Dedifferentiated amniotic fluid mesenchymal stem cell (primary cell): ENCODE results near the gene SCN5A.

Source experiments
- DNase-seq: peaks from one replicate; pipeline ENCODE4 v3.0.0-alpha.2; 2016; ENCODE audit errors: extremely low spot score

SCN5A gene

DNA sequence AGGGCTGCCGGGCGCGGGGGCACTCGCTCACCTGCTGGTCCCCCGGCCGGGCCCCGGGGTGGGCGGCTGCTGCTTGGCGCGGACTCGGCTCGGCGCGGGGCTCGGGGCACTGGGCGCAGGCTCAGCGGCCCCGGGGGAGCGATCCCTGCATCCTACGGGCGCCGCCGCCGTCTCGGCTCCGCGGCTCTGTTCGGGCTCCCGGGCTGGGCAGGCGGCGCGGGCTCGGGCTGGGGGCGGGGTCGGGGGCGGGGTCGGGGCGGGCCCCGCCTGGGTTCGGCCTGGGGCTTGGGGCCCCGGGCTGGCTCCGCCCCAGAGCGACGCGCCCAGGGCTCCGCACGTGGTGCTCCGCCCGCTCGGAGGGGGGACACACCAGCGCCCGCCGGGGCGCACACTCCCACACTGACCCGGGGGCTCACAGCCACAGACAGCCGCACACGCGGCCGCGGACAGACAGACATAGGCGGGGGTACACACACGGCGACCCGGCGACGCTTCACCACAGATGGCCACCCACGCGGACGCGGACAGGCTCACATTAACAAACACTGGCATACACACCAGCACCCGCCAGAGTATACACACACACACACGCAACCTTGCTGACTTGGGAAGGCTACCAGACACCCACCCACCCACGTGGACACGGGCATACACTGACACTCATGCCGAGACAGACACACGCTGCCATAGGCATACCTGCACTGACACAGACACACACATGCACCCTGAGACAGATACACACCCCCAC, at the start of gene SCN5A:
Gene SCN5A, minus strand, starts transcription at position 188 of the 748 bp plus-strand sequence. CDS start 16,380 bp downstream, outside the sequence.
- DNase-seq, result no peak

- DNase-seq, result no peak
Measured at GRCh38 chr3:38698760-38699159, 49.3 kb upstream of the SCN5A start.

DNA sequence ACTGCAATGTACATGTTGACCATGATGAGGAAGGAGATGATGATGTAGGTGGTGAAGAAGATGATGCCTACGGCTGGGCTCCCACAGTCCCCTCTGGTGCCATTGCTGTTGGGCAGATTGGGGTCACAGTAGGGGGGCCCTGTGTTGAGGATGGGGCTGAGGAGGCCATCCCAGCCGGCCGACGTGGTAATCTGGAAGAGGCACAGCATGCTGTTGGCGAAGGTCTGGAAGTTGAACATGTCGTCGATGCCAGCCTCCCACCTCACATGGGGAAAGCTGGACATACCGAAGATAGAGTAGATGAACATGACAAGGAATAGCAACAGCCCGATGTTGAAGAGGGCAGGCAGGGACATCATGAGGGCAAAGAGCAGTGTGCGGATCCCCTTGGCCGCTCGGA, 48.6 kb upstream of the SCN5A start:
- DNase-seq, result no peak

DNA sequence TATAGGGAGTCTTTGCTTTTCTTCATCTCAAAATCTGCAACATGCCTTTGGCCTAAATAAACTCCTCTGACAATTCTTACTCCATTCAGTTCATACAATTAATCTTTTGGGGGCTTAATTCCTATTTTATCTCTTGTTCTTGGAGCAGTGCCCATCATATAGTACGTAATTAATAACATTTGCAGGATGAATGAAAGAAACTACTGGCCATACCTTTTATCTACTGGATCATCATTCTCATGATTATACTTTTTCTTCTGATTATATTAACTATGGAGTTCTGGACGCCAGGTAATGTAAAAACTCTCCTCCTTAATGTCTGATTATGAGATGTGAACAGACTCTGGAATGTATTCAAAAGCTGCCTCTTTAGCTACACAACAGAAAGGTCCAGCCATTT, 46.5 kb upstream of the SCN5A start:
- DNase-seq, result no peak

DNA sequence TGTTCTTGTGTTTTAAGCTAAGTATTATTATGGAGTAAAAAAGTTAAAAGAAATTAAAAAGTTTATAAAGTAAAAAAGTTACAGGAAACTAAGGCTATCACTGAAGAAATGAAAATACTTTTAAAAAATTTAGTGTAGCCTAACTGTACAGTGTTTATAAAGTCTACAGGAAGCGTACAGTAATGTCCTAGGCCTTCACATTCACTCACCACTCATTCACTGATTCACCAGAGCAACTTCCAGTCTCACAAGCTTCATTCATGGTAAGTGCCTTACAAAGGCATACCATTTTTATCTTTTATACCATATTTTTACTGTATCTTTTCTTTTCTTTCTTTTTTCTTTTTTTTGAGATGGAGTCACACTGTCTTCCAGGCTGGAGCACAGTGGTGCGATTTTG, 40.7 kb upstream of the SCN5A start:
- no peak for DNase-seq

DNA sequence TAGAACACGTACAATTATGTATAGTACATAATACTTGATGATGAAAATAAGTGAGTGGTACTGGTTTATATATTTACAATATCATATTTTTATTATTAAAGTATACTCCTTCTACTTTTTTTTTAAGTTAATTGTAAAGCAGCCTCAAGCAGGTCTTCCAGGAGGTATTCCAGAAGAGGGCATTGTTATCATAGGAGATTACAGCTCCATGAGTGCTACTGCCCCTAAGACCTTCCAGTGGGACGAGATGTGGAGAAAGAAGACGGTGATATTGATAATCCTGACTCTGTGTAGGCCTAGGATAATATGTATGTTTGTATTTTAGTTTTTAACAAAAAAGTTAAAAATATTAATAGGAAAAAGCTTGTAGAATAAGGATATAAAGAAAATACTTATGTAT, 40.3 kb upstream of the SCN5A start:
- DNase-seq, result no peak

GRCh38 chr3:38689346-38689745, 39.9 kb upstream of the SCN5A start:
- DNase-seq, result no peak

- DNase-seq, result no peak
Measured at GRCh38 chr3:38687321-38687720, 37.8 kb upstream of the SCN5A start.

- no peak for DNase-seq
Measured at GRCh38 chr3:38684546-38684945, 35.1 kb upstream of the SCN5A start.

- no peak for DNase-seq
Measured at GRCh38 chr3:38669668-38670067, 20.2 kb upstream of the SCN5A start.

DNA sequence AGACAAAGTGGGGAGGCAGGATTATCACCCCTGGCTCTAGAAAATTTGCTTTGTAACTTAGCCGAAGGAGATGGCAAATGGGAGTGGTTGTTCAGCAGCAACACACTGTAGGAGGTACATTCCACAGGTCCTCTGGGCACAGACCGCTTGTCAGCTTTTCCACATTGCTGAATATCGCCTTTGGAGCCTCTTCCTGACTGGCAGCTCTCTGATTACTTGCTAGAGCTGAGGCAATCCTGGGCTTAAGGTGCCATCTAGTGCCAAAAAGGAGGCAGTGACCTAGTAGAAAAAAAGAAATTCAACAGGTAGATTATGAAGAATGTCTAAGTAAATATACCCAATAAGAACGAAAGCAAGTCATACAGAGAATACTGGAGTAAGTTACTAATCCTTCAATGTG, 13.1 kb upstream of the SCN5A start:
- DNase-seq, result no peak

GRCh38 chr3:38658841-38659240, 9.4 kb upstream of the SCN5A start:
- DNase-seq, result no peak

- no peak for DNase-seq
Measured at GRCh38 chr3:38657369-38657768, 7.9 kb upstream of the SCN5A start.

- no peak for DNase-seq
Measured at GRCh38 chr3:38655708-38656300, 6.3 kb upstream of the SCN5A start.

DNA sequence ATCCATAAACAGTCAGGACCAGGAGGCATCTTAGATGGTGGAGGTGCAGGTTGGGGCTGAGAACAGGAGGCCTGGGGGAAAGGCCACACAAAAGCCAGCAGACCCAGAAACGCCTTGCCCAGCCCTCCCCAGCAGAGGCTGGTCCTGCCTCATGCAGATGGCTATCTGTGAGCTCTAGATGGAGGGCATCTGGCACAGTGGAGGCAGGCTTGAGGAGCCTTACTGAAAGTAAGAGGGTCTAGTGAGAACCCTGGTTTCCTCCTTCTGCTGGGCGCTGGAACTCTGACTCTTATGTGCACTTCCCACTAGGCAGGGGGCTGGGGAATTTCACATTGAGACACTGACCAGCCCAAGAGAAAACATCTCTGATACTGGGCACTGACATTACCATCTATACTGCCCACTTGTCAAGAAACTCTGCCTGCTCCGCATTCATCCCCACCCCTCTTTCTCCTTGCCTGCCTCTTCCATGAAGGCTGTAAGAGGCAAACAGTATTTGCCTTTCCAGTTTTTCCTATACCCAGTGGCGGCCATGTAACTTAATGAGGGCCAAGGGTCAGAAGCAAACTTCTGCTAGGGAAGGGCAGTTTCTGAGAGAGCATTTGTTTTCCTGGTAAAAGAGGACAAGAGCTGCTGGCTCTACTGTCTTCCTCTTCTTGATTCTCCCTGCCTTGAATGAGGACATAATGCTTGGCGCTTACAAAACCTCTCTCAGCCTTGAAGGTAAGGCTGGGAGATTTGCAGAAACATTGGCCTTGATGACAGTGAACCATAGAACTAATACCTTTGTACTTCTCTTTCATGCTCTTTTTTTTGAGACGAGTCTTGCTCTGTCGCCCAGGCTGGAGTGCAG, 4.4 kb upstream of the SCN5A start:
- DNase-seq, result no peak

GRCh38 chr3:38652934-38653333, 3.4 kb upstream of the SCN5A start:
- DNase-seq, result no peak

DNA sequence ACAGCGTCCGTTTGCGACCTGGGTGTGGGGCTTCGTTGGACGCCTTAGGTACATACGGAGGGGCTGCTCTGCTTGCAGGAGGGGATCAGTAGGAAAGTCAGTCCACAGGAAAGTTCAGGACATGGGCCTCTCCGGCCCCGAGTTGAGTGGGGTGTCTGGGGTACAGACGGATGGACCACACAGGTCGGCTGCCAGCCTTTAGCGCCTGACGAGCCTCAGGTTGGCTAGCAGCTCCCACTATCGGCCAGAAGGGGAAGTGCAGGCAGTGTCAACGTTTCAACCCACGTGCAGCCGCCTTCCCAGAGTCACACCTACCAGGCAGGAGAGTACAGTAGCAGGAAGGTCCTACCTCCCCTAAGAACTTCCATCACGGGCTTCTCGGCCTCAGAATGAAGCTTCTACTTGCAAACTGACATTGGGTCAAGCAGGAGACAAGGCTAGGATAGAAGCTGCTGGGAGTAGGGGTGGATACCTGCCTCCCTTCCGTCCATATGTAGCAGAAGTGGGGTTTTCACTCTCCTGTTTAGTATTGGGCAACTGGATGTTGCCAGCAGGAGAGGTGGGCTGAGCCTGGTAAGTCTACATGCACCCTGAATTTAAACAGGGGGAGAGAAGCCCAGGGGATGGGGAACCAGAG, 1.8 kb upstream of the SCN5A start:
- peak; percentile 30 for DNase-seq

- DNase-seq, result no peak
Measured at GRCh38 chr3:38650248-38650951, 913 bp upstream of the SCN5A start.

GRCh38 chr3:38648659-38649499, 608 bp downstream of the SCN5A start:
- DNase-seq, result no peak

DNA sequence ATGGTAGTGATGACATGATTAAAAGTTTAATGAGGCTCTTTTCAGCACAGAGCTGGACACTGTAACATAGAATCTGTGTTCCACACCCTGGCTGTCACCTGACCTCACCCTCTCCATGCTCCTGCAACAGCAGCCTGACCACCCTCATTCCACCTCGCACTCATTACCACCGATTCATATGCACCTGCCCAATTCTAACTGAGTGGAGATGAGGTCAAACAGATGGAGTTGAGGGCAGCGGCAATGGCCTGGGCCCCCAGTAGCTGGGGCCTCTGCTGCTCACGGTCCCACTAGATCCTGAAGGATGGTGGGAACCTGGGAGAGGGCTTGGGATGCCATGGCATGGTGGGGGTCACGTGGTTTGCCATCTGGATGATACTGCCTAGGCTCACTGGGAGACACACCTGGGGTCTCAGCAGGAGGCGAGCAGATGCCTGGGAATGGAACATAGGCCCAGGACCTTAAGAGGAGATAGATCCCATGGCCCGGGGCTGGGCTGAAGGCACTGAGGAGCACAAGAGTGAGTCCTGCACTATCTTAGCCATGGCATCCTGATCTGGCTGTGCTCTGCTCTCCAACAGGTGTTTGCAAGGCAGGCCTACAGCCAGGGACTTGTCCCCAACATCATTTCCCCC, 1.3 kb downstream of the SCN5A start:
- DNase-seq, result no peak
